DND-41 (cell line): ENCODE data around the gene MTTP.

Source experiments
- ATAC-seq: fragments of 200-7000 bp; cut with Tn5 transposase; 3 replicates; pipeline ENCODE4 v1.9.1; 2021; ENCODE audit warnings: low read depth; ENCODE audit not compliant: insufficient read depth
- DNase-seq: peaks from one replicate; pipeline ENCODE4 v3.0.0-alpha.2; 2020
- H2AFZ ChIP-seq: 2 replicates; pipeline ENCODE4 v1.6.0; 2012; ENCODE audit warnings: low read depth, low read length
- H3K27ac ChIP-seq: 2 replicates; pipeline ENCODE4 v1.5.1; 2012; ENCODE audit warnings: low read length, inconsistent platforms
- H3K27me3 ChIP-seq: fragments of 200-600 bp; sonication (generic); 2 replicates; pipeline ENCODE4 v1.6.0; 2012; ENCODE audit warnings: low read length, mild to moderate bottlenecking, inconsistent platforms; ENCODE audit not compliant: insufficient read depth, poor library complexity
- H3K36me3 ChIP-seq: 2 replicates; pipeline ENCODE4 v1.5.1; 2012; ENCODE audit warnings: low read length, inconsistent platforms; ENCODE audit not compliant: insufficient read depth
- H3K4me1 ChIP-seq: 2 replicates; pipeline ENCODE4 v1.5.1; 2012; ENCODE audit warnings: mild to moderate bottlenecking, low read length; ENCODE audit not compliant: insufficient read depth
- H3K4me2 ChIP-seq: 2 replicates; pipeline ENCODE4 v1.6.0; 2012; ENCODE audit warnings: mild to moderate bottlenecking, moderate library complexity, low read length, inconsistent platforms; ENCODE audit not compliant: insufficient read depth
- H3K4me3 ChIP-seq, 2 experiments: fragments of 200-600 bp in 1 of 2; shearing (Covaris generic) in 1 of 2; 2 replicates each; pipeline ENCODE4 v1.5.1; 2012 to 2016; ENCODE audit warnings: inconsistent platforms in 2 of 2, low read length in 2 of 2, mild to moderate bottlenecking in 2 of 2, low read depth in 1 of 2, moderate library complexity in 1 of 2
- H3K79me2 ChIP-seq: 2 replicates; pipeline ENCODE4 v1.6.0; 2012; ENCODE audit warnings: low read length, inconsistent platforms; ENCODE audit not compliant: insufficient read depth
- H3K9ac ChIP-seq: 2 replicates; pipeline ENCODE4 v1.6.0; 2012; ENCODE audit warnings: low read depth, mild to moderate bottlenecking, inconsistent platforms, low read length, moderate library complexity
- H3K9me3 ChIP-seq: 2 replicates; pipeline ENCODE4 v1.5.1; 2012; ENCODE audit warnings: low read length, moderate library complexity, mild to moderate bottlenecking, inconsistent platforms; ENCODE audit not compliant: insufficient read depth, severe bottlenecking
- H4K20me1 ChIP-seq: 2 replicates; pipeline ENCODE4 v1.6.0; 2012; ENCODE audit warnings: low read length; ENCODE audit not compliant: insufficient read depth
- EZH2 ChIP-seq: IDR thresholded peaks from 3 replicates; pipeline ENCODE4 v1.6.1; 2012; ENCODE audit warnings: borderline replicate concordance, low read depth, mild to moderate bottlenecking, moderate library complexity, low read length, inconsistent platforms; ENCODE audit not compliant: severe bottlenecking
- TF ChIP-seq, protein P1 (sequence below): IDR thresholded peaks from 2 replicates; pipeline ENCODE4 v1.5.1; 2012; ENCODE audit warnings: borderline replicate concordance, low read length, moderate library complexity, mild to moderate bottlenecking; ENCODE audit not compliant: poor library complexity, severe bottlenecking; ENCODE audit errors: extremely low read depth

MTTP gene

DNA sequence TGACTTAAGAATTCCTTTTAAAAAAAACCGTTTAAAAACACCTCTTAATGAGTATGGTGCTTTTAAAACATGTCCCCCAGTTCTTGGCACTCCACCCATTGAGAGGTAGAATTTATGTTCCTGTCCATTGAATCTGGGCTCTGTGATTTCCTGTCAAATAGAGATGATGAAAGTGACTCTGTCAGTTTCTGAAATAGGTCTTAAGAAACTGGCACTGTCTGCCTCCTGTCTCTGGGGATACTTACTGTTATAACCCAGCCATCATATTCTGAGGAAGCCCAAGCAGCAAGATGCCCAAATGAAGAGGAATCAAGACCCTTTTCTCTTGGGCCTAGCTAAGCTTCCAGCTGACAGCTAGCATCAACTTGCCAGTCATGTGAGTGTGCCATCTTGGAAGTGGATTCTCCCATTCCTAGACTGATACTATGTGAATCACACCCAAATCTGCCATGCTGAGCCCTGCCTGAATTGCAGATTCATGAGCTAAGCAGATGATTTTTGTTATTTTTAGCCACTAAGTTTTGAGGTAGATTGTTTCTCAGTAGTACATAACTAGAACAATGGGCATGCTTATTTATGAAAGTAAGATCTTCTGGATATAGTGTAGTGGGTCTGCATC lies 60.2 kb downstream of the MTTP start:
- H3K4me3 ChIP-seq = no peak overlapping the region
- H3K27ac ChIP-seq = no peak overlapping the region
- H3K9ac ChIP-seq = no peak overlapping the region
- no peaks in the 10 kb centered on the region for H3K4me1 ChIP-seq
- ATAC-seq (no peak), DNase-seq (no peak)
- H3K4me2 ChIP-seq = no peak overlapping the region
- no peaks in the 10 kb centered on the region for H3K79me2 ChIP-seq
- H2AFZ ChIP-seq = no peak overlapping the region
- no peak for TF ChIP-seq EZH2
- no peaks in the 10 kb centered on the region for H3K27me3 ChIP-seq
- H3K9me3 ChIP-seq = no peaks in the 10 kb centered on the region
- no peaks in the 10 kb centered on the region for H3K36me3 ChIP-seq
- H4K20me1 ChIP-seq = no peaks in the 10 kb centered on the region

DNA sequence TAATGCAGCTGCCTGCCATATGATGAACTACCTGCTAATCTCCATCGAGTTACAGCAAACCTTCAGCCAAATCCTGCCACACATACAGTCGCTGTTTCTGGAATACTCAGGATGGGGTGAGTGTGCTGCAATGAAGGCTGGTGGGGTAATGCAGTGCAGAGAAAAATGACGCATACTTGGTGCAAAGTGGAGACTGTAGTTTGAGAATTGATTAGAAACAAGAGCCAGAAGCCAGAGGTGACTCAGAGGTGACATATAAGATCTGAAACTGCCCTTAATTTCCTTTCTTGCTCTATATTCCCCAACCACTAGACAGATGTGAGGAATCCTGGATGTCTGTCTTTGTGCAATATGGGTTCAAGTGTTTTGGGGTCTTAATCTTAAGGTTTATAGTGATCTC lies 61.0 kb downstream of the MTTP start:
- Histone ChIP-seq H4K20me1 (no peaks in the 10 kb centered on the region), H3K9me3 (no peaks in the 10 kb centered on the region), H3K4me3 (no peak overlapping the region), H3K36me3 (no peaks in the 10 kb centered on the region), H2AFZ (no peak overlapping the region), H3K4me2 (no peak overlapping the region), H3K79me2 (no peaks in the 10 kb centered on the region), H3K4me1 (no peaks in the 10 kb centered on the region), H3K9ac (no peak overlapping the region), H3K27ac (no peak overlapping the region), H3K27me3 (no peaks in the 10 kb centered on the region)
- TF ChIP-seq EZH2 = no peak
- TF ChIP-seq, protein P1, sequence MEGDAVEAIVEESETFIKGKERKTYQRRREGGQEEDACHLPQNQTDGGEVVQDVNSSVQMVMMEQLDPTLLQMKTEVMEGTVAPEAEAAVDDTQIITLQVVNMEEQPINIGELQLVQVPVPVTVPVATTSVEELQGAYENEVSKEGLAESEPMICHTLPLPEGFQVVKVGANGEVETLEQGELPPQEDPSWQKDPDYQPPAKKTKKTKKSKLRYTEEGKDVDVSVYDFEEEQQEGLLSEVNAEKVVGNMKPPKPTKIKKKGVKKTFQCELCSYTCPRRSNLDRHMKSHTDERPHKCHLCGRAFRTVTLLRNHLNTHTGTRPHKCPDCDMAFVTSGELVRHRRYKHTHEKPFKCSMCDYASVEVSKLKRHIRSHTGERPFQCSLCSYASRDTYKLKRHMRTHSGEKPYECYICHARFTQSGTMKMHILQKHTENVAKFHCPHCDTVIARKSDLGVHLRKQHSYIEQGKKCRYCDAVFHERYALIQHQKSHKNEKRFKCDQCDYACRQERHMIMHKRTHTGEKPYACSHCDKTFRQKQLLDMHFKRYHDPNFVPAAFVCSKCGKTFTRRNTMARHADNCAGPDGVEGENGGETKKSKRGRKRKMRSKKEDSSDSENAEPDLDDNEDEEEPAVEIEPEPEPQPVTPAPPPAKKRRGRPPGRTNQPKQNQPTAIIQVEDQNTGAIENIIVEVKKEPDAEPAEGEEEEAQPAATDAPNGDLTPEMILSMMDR = no peak
- ATAC-seq (no peak), DNase-seq (no peak)

DNA sequence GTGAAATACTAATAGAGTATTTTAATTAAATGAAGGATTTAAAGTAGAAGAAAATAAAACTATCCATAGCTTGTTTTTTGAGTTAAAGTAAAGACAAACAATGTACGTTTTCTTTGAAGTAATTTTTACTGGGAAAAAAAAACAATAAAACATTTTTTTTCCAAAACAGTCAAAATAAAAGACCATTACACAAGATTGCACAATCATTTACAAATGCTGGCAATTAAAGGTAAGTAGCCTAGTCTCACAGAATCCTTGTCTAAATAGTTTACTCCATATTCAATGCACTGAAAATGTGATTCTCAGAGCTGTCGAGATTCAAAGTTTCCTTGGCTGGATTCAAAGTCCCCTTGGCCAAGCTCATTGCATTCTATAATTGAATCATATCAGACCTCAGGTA lies 61.8 kb downstream of the MTTP start:
- Histone ChIP-seq H2AFZ (no peak overlapping the region), H3K9ac (no peak overlapping the region), H3K27me3 (no peaks in the 10 kb centered on the region), H3K27ac (no peak overlapping the region), H3K4me2 (no peak overlapping the region), H4K20me1 (no peaks in the 10 kb centered on the region), H3K4me1 (no peaks in the 10 kb centered on the region), H3K4me3 (no peak overlapping the region), H3K9me3 (no peaks in the 10 kb centered on the region), H3K79me2 (no peaks in the 10 kb centered on the region), H3K36me3 (no peaks in the 10 kb centered on the region)
- no peak for DNase-seq
- TF ChIP-seq EZH2 = no peak
- TF ChIP-seq, protein P1 = no peak
- no peak for ATAC-seq

DNA sequence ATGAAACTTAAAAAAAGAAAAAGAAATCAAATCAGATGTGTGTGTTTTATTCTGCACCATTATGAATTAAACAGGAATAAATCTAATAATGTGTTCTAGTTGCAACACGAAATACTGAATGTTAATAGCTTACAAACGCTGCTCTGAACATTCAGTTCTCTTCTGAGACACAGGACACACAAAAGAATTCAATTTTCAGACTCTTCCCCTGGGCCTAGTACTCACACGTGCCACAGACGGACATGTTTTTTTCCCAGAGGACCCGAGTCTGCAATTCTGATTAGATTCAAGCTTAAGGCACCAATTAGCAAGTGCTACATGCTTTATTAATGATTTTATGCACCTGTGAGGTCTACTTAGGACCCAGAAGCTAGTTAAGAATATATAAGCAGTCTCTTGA lies 62.5 kb downstream of the MTTP start:
- no peak overlapping the region for H3K4me2 ChIP-seq

More for the DNA sequence above, 62.5 kb downstream of the MTTP start:
- Histone ChIP-seq H3K9ac (no peak overlapping the region), H3K27me3 (no peaks in the 10 kb centered on the region), H3K9me3 (no peaks in the 10 kb centered on the region), H3K4me1 (no peaks in the 10 kb centered on the region), H2AFZ (no peak overlapping the region), H3K27ac (no peak overlapping the region), H3K36me3 (no peaks in the 10 kb centered on the region), H3K4me3 (no peak overlapping the region), H4K20me1 (no peaks in the 10 kb centered on the region), H3K79me2 (no peaks in the 10 kb centered on the region)
- TF ChIP-seq EZH2 = no peak
- no peak for DNase-seq
- ATAC-seq = no peak
